Fibroblast of villous mesenchyme (primary cell): ENCODE measurements around the gene LIPA. TPM values are rescaled to one million over a fixed set of nuclear protein-coding genes. Genes with fewer than 3 reads are reported as not detected.

Experiments
- DNase-seq: peaks from one replicate; pipeline ENCODE4 v3.0.0-alpha.2; 2010; ENCODE audit warnings: low read depth
- H3K4me3 ChIP-seq: 2 replicates; pipeline ENCODE4 v1.5.1; 2011; ENCODE audit warnings: low read depth, mild to moderate bottlenecking, low read length
- CTCF ChIP-seq: IDR thresholded peaks from 2 replicates; pipeline ENCODE4 v1.5.1; 2012; ENCODE audit warnings: low read depth, mild to moderate bottlenecking, low read length; ENCODE audit not compliant: insufficient read depth
- total RNA-seq: library from RNA; depleted of rRNA; stranded (reverse); fragments of >200 nt; gene quantifications from 2 replicates; pipeline ENCODE4 v1.2.3, GENCODE V29; 2012

The LIPA gene
- 105 and 232 TPM in 2 replicates for total RNA-seq

GRCh38 chr10:89251409-89252224 lies at the start of gene LIPA:
Gene LIPA, minus strand, starts transcription at chr10:89251775. Its CDS starts 4,127 bp downstream, at chr10:89247648.
- no peak for TF ChIP-seq CTCF
- H3K4me3 ChIP-seq, result peak within 1 kb of the TSS; percentile 95
- DNase-seq, result peak; percentile 97

GRCh38 chr10:89301232-89301631 lies 49.7 kb upstream of the LIPA start:
- H3K4me3 ChIP-seq, result peak overlapping the region; percentile 56
- peak; percentile 60 for DNase-seq
- TF ChIP-seq CTCF, result no peak

DNA sequence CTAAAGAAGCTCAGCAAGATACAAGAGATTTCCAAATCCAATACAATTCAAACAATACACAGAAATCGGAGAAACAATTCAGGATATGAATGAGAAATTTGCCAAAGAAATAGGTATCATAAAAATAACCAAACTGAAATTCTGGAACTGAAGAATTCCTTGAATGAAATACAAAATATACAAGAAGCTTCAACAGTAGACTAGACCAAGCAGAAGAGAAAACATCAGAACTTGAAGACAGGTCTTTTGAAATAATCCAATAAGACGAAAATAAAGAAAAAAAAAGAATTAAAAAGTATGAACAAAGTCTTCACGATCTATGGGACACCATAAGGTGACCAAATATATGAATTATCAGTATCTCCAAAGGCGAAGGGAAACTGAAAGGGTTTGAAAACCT lies 47.5 kb upstream of the LIPA start:
- no peak for DNase-seq
- no peak for TF ChIP-seq CTCF
- no peak overlapping the region for H3K4me3 ChIP-seq

- DNase-seq, result no peak
- H3K4me3 ChIP-seq, result no peak overlapping the region
- no peak for TF ChIP-seq CTCF
These were observed 46.2 kb upstream of the LIPA start for GRCh38 chr10:89297791-89298190.

DNA sequence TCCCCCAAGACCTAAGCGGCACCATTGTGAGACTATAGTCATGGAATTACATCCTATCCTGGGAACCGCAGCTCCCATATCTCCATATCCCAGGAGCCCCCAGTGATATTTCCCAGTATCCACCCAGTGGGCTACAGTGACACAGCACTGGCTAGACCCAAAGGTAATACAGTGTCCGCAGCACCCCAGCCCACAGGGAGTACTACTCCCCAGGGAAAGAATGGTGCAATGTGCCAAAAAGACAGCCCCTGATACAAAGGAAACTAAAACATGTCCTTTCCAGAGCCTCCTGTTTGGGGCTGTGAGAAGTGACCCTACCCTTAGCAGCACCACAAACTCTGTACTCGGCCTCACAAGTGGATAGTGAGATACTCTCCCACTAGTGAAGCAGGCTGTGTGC lies 45.8 kb upstream of the LIPA start:
- no peak for TF ChIP-seq CTCF
- no peak overlapping the region for H3K4me3 ChIP-seq
- DNase-seq, result no peak

- peak; percentile 92 for DNase-seq
- H3K4me3 ChIP-seq, result no peak overlapping the region
- TF ChIP-seq CTCF, result no peak
These were observed 44.7 kb upstream of the LIPA start for GRCh38 chr10:89296220-89296648.

DNA sequence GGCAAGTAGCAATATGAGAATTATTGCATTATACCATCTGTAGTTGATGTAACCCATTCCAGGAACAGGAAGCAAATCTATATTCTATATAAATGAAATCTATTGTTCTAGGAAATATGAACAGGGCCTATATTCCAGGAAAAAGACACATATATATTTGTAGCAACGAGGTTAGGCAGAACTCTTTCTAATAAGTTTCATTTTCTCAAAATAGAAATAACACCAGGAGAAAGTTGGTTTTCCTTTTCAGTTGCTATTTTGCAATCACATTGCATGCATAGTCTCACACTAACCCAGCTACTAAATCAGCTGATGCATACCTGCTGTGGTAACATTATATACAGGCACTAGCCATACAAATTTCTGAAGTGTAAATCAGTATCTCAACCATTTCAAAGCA lies 44.0 kb upstream of the LIPA start:
- peak; percentile 90 for DNase-seq
- TF ChIP-seq CTCF, result no peak
- no peak overlapping the region for H3K4me3 ChIP-seq
